MG63 (cell line): ENCODE measurements around the gene CPNE4. TPM values are rescaled to one million over a fixed set of nuclear protein-coding genes. Genes with fewer than 3 reads are reported as not detected.

Experiments used
- DNase-seq: peaks from one replicate; pipeline ENCODE4 v3.0.0-alpha.2; 2020
- H3K27me3 ChIP-seq: fragments of 250-450 bp; sonication (Bioruptor Pico); 2 replicates; pipeline ENCODE4 v1.5.1; 2020; ENCODE audit warnings: mild to moderate bottlenecking, moderate library complexity
- H3K36me3 ChIP-seq: fragments of 250-450 bp; sonication (Bioruptor Pico); 2 replicates; pipeline ENCODE4 v1.5.1; 2020; ENCODE audit warnings: mild to moderate bottlenecking, moderate library complexity
- H3K4me3 ChIP-seq: fragments of 250-450 bp; sonication (Bioruptor Pico); 2 replicates; pipeline ENCODE4 v1.5.1; 2020; ENCODE audit warnings: mild to moderate bottlenecking, moderate library complexity
- H3K9me3 ChIP-seq: fragments of 250-450 bp; sonication (Bioruptor Pico); 2 replicates; pipeline ENCODE4 v1.5.1; 2020; ENCODE audit warnings: mild to moderate bottlenecking, moderate library complexity
- total RNA-seq: library from RNA; depleted of rRNA; stranded (reverse); fragments of >200 nt; shearing (Covaris generic); gene quantifications from 2 replicates; pipeline ENCODE4 v1.2.3, GENCODE V29; 2014; ENCODE audit warnings: low replicate concordance

The CPNE4 gene
- total RNA-seq, 1 experiment from 2014 or later, result not detected

- no peaks in the 10 kb centered on the region for H3K36me3 ChIP-seq
- no peak overlapping the region for H3K4me3 ChIP-seq
- no peak for DNase-seq
- H3K9me3 ChIP-seq, result no peaks in the 10 kb centered on the region
- H3K27me3 ChIP-seq, result no peaks in the 10 kb centered on the region; the same call in 1 of the 2 replicates
Measured at GRCh38 chr3:131602011-131602779, 432.6 kb downstream of the CPNE4 start.

DNA sequence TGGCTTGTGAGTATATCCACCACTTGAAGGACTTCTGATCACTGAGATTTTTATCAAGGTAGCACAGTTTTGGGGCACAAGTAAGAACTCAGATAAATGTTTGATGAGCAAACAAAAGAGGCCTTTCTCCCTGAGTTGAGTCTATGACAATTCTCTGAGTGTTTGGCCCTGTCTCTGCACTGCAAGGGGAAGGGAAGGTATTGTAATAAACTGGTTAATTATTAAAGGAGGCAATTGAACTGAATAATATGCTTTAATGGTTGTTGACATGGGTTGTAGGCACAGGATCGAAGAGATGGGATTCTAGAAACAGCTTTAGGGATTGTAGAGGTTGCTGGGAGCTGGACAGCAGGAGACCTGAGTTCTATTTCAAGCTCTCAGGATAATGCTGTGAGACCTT is 437.0 kb downstream of the CPNE4 start:
- Histone ChIP-seq H3K9me3 (no peaks in the 10 kb centered on the region; the same call in 1 of the 2 replicates), H3K36me3 (no peaks in the 10 kb centered on the region), H3K27me3 (no peaks in the 10 kb centered on the region; the same call in 1 of the 2 replicates), H3K4me3 (no peak overlapping the region)
- DNase-seq, result no peak

- DNase-seq, result no peak
- peaks cover 2% of the 10 kb centered on the region; the same call in 1 of the 2 replicates for H3K27me3 ChIP-seq
- no peaks in the 10 kb centered on the region for H3K36me3 ChIP-seq
- no peak overlapping the region for H3K4me3 ChIP-seq
- no peaks in the 10 kb centered on the region; the same call in 1 of the 2 replicates for H3K9me3 ChIP-seq
Measured at GRCh38 chr3:131596884-131597283, 437.9 kb downstream of the CPNE4 start.

- peak; percentile 67 for DNase-seq
Measured at GRCh38 chr3:131591394-131592014, 443.3 kb downstream of the CPNE4 start.

GRCh38 chr3:131586277-131586676 is 448.5 kb downstream of the CPNE4 start:
- H3K9me3 ChIP-seq, result no peaks in the 10 kb centered on the region
- H3K4me3 ChIP-seq, result no peak overlapping the region
- no peak for DNase-seq
- no peaks in the 10 kb centered on the region for H3K27me3 ChIP-seq
- H3K36me3 ChIP-seq, result no peaks in the 10 kb centered on the region

More at GRCh38 chr3:131591394-131592014, 443.3 kb downstream of the CPNE4 start:
- H3K9me3 ChIP-seq, result no peaks in the 10 kb centered on the region; the same call in 1 of the 2 replicates
- H3K4me3 ChIP-seq, result no peak overlapping the region
- H3K27me3 ChIP-seq, result 0 out of 2 replicates have a peak, but pooled peaks cover 2% of the 10 kb centered on the region
- H3K36me3 ChIP-seq, result no peaks in the 10 kb centered on the region

- no peak for DNase-seq
- H3K27me3 ChIP-seq, result no peaks in the 10 kb centered on the region
Measured at GRCh38 chr3:131582438-131582837, 452.4 kb downstream of the CPNE4 start.

DNA sequence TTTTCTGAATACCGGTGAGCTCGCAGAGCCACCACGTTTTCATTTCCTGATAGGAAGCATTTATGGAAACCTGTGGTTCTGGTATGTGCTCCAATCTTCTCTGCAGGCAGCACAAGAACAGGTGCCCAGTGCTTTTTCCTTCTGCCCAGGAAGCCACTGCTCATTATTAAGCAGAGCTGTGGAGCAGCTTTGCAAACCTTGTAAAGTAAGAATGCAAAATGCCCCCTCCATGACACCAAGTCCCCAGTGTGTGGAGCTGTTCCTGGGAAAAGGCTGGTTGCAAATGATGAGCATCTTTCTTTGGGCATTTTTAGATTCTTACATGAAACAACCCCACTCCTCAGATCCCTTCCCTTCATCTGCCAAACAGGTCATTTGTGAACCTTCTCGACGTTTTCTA is 466.4 kb downstream of the CPNE4 start:
- no peaks in the 10 kb centered on the region for H3K9me3 ChIP-seq
- H3K27me3 ChIP-seq, result peaks cover under 1% of the 10 kb centered on the region; the same call in 1 of the 2 replicates
- no peaks in the 10 kb centered on the region for H3K36me3 ChIP-seq
- no peak for DNase-seq
- H3K4me3 ChIP-seq, result no peak overlapping the region

More at GRCh38 chr3:131582438-131582837, 452.4 kb downstream of the CPNE4 start:
- Histone ChIP-seq H3K36me3 (no peaks in the 10 kb centered on the region), H3K9me3 (no peaks in the 10 kb centered on the region), H3K4me3 (no peak overlapping the region)

- Histone ChIP-seq H3K4me3 (no peak overlapping the region), H3K9me3 (no peaks in the 10 kb centered on the region), H3K36me3 (no peaks in the 10 kb centered on the region), H3K27me3 (peaks cover 20% of the 10 kb centered on the region)
- no peak for DNase-seq
Measured at GRCh38 chr3:131564812-131565211, 470.0 kb downstream of the CPNE4 start.

DNA sequence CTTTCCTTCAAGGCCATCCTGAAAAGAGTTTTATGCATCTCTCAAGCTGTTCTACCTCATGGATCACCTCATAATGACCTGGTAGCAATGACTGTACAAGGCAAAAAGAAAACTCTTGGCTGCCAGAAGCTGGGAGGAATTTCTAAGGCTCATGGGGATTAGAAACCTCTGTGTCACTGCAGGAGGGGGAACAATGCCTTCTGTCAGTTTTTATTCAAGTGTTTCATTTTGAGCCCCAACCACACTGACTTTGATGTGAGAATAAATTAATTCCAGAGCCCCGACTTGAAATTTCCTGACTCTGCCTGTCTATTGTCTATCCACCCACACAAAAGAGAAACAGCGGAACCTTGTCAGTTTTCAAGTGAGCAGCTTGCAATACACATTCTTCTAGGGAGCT is 473.3 kb downstream of the CPNE4 start:
- DNase-seq, result no peak
- Histone ChIP-seq H3K9me3 (no peaks in the 10 kb centered on the region), H3K27me3 (peaks cover 20% of the 10 kb centered on the region), H3K36me3 (no peaks in the 10 kb centered on the region), H3K4me3 (no peak overlapping the region)

GRCh38 chr3:131560795-131561194 is 474.0 kb downstream of the CPNE4 start:
- no peak overlapping the region for H3K4me3 ChIP-seq
- H3K36me3 ChIP-seq, result no peaks in the 10 kb centered on the region
- DNase-seq, result no peak
- no peaks in the 10 kb centered on the region for H3K9me3 ChIP-seq
- H3K27me3 ChIP-seq, result peaks cover 20% of the 10 kb centered on the region

GRCh38 chr3:131555456-131555855 is 479.4 kb downstream of the CPNE4 start:
- DNase-seq, result no peak
- H3K27me3 ChIP-seq, result peaks cover 9% of the 10 kb centered on the region

DNA sequence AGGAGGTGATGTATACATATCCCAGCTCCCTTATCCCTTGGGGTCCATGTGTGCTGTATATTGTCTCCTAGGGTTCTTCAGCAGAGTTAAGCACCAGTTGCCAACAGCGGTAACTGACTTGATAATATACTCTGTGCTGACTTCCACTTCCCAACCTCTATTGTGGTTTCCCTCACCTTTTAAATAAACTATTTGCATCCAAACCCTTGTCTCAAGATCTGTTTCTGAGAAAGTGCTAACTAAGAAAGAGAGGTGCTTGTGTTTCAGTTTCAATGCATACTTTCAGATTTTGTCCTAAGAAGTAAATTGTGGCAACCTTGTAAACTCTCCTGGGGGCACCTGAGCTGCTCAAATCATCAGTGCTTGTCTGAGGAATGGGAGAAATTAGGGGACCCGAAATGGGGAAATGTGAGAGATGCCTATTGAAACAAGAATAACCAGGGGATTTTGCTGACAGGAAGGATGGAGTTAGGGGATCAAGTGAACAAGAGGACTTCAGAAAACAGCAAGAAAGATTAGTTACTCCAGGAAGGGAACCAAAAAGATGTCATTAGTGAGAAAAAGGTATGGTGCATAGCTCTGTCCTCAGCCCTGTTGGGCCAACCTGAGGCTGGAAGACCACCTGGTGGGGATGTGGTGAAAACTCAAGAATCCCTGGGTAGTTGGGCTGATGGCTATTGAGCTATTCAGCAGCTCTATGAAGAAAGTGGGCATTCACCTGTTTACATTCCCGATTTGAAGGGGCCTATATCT is 481.1 kb downstream of the CPNE4 start:
- H3K27me3 ChIP-seq, result peaks cover 10% of the 10 kb centered on the region
- no peak for DNase-seq
- H3K9me3 ChIP-seq, result no peaks in the 10 kb centered on the region
- H3K4me3 ChIP-seq, result no peak overlapping the region
- H3K36me3 ChIP-seq, result no peaks in the 10 kb centered on the region

More at GRCh38 chr3:131555456-131555855, 479.4 kb downstream of the CPNE4 start:
- H3K36me3 ChIP-seq, result no peaks in the 10 kb centered on the region
- no peaks in the 10 kb centered on the region for H3K9me3 ChIP-seq
- no peak overlapping the region for H3K4me3 ChIP-seq

DNA sequence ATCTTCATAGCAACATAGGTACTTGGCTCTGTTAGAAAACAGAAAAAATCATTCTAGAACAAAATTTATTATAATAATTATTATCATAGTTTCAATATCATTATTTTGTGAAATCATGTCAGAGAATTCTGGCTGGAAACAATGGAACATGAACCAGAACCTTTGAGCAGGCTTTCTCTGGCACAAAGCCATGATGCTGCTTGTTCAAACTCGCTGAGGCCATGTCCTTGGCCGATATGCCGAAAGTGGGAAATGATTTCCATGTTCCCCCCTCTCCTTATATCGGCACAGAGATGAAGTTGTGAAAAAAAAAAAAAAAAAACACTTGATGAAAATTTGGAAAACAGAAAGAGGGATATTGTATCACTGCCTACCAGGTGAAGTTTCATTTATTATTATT is 483.1 kb downstream of the CPNE4 start:
- Histone ChIP-seq H3K36me3 (no peaks in the 10 kb centered on the region), H3K9me3 (no peaks in the 10 kb centered on the region), H3K27me3 (peaks cover 10% of the 10 kb centered on the region), H3K4me3 (no peak overlapping the region)
- DNase-seq, result no peak

DNA sequence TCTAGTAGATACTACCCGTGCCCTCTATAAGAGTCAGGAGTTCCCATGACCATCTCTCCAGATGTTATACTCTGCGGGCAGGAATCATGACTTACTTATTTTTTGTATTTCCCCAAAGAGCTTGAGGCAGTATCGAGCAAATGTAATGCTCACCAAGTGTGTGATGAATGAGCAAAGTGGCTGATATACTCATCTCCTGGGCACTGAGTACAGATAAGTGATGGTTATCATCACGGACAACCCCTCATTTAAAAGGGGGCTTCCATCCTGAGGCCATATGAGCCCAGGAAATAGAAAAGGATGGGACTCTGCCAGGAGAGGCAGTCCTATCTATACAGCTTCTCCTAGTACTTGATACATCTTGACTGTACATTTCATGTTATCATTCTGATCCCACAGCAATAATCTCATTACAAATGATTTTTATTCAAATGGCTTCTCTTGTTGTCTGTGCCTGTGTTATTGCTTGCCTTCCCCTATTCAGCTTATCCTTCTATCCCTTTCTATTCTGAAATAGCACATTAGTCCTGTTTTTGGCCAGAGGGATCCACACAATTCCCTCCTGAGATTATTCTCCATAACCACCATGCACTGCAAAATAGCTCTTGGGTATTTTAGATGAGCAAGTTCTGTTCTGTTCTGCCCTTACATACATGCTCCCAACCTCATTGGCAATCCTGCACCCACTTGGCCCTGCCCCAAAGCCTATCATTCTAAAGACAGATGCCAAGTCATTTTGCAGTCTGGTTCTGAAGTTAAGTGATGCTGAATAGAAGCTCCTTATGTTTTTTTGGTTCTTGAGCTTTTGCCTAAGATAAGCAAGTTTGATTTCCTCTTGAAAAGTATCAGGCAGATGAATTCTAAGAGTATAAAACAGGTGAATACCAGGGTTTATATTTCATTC is 484.0 kb downstream of the CPNE4 start:
- H3K27me3 ChIP-seq, result peaks cover 10% of the 10 kb centered on the region
- no peaks in the 10 kb centered on the region for H3K9me3 ChIP-seq
- DNase-seq, result no peak
- H3K4me3 ChIP-seq, result no peak overlapping the region
- no peaks in the 10 kb centered on the region for H3K36me3 ChIP-seq

GRCh38 chr3:131549340-131549739 is 485.5 kb downstream of the CPNE4 start:
- Histone ChIP-seq H3K4me3 (no peak overlapping the region), H3K9me3 (no peaks in the 10 kb centered on the region), H3K27me3 (peaks cover 10% of the 10 kb centered on the region), H3K36me3 (no peaks in the 10 kb centered on the region)
- no peak for DNase-seq

GRCh38 chr3:131547585-131547984 is 487.2 kb downstream of the CPNE4 start:
- no peak for DNase-seq
- Histone ChIP-seq H3K4me3 (no peak overlapping the region), H3K36me3 (no peaks in the 10 kb centered on the region), H3K27me3 (peaks cover 10% of the 10 kb centered on the region), H3K9me3 (no peaks in the 10 kb centered on the region)
